NOMO-1 treated with DMSO at 0.1 percent for 48 hours (cell line): Measurements from ENCODE around the gene GPR142.
A peak's percentile ranks its signal among the peaks of the same experiment; 100 is the strongest.

Experiments
- DNase-seq: peaks from one replicate; lab custom pipeline; 2025; ENCODE audit not compliant: unreplicated experiment; lab: John Stamatoyannopoulos, UW

The GPR142 gene

DNA sequence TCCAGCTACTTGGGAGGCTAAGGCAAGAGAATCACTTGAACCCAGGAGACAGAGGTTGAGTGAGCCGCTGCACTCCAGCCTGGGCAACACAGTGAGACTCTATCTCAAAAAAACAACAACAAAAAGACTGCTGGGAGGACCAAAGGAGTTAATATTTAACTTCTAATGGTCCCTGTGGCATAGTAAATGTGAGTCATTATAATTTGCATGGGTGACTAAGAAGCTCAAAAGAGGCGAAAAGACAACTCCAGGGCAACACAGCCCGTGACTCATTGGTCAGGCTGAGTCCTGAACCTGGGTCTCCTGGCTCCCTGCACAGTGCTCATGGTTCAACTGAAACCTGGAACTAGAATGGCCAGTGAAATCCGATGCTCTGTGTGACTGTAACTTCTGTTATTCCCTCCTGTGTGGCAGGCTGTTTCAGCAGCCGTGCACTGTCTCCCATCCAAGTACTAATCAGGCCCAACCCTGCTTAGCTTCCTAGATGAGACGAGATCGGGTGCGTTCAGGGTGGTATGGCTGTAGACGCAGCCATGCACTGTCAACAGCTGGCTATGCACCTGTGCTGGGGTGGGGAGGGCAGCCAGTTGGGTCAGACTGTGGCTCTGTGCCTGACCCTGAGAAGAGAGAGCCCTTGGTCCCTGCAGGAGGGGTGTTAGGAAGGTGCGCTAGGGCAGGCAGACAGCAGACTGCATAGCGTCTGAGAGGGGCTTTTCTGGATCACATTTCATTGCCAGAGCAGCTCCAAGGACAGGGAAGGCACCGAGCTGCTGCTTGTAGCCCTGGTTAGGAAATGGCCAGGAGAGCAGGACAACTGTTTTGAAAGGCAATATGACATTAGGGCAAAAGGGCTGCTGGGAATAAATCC lies 50.1 kb downstream of the GPR142 start:
- peak; percentile 10 for DNase-seq

DNA sequence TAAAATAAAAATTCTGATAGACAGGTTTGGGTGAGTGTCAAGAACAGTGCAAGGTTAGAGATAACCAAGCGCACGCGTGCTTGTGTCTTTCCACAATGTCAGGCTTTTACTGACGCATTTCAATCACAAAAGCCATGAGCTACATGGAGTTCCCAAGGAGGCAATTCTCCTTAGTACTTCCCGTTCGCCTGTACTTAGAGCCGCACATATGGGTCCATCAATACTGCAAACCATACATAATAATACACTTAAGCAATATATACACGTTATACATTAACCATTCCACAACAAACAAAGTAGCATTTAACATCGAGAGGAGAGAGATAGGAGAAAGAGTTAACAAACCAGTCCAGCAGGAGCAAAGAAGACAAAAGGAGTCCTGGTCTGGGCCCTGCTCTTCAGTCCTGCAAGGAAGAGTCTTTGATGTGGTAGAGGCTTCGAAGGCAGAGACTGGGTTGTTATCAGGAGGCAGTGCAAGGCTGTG lies 52.7 kb downstream of the GPR142 start:
- DNase-seq, result no peak
